Rectal smooth muscle tissue (tissue), 1 donor: Measurements from ENCODE around the gene NF2.

ENCODE experiments used
- H3K27ac ChIP-seq: one replicate; pipeline ENCODE4 v1.7.0; 2013; ENCODE audit warnings: low read depth, low read length, inconsistent platforms
- H3K27me3 ChIP-seq: one replicate; pipeline ENCODE4 v1.7.0; 2013; ENCODE audit warnings: low read length; ENCODE audit not compliant: control insufficient read depth, insufficient read depth
- H3K36me3 ChIP-seq: one replicate; pipeline ENCODE4 v1.7.0; 2013; ENCODE audit warnings: low read length; ENCODE audit not compliant: control insufficient read depth, insufficient read depth
- H3K4me1 ChIP-seq: one replicate; pipeline ENCODE4 v1.7.0; 2013; ENCODE audit warnings: low read length; ENCODE audit not compliant: control insufficient read depth, insufficient read depth
- H3K4me3 ChIP-seq: one replicate; pipeline ENCODE4 v1.7.0; 2013; ENCODE audit warnings: low read length
- H3K9ac ChIP-seq: one replicate; pipeline ENCODE4 v1.7.0; 2013; ENCODE audit warnings: low read length

The NF2 gene

GRCh38 chr22:29691636-29692326 lies 88.3 kb downstream of the NF2 start:
- Histone ChIP-seq H3K4me1 (peaks cover 4% of the 10 kb centered on the region), H3K27ac (no peak overlapping the region), H3K36me3 (peaks cover 15% of the 10 kb centered on the region), H3K27me3 (no peaks in the 10 kb centered on the region), H3K4me3 (no peak overlapping the region), H3K9ac (no peak overlapping the region)

GRCh38 chr22:29692327-29692640 lies 88.9 kb downstream of the NF2 start:
- Histone ChIP-seq H3K27me3 (no peaks in the 10 kb centered on the region), H3K4me1 (peaks cover 4% of the 10 kb centered on the region), H3K36me3 (peaks cover 15% of the 10 kb centered on the region), H3K9ac (no peak overlapping the region), H3K27ac (no peak overlapping the region), H3K4me3 (no peak overlapping the region)

GRCh38 chr22:29693161-29693560 lies 89.7 kb downstream of the NF2 start:
- peaks cover 4% of the 10 kb centered on the region for H3K4me1 ChIP-seq
- no peak overlapping the region for H3K4me3 ChIP-seq
- H3K36me3 ChIP-seq: peaks cover 15% of the 10 kb centered on the region
- H3K27ac ChIP-seq: no peak overlapping the region
- H3K9ac ChIP-seq: no peak overlapping the region
- H3K27me3 ChIP-seq: no peaks in the 10 kb centered on the region

GRCh38 chr22:29693671-29694070 lies 90.2 kb downstream of the NF2 start:
- Histone ChIP-seq H3K36me3 (peaks cover 15% of the 10 kb centered on the region), H3K27me3 (no peaks in the 10 kb centered on the region), H3K9ac (no peak overlapping the region)

GRCh38 chr22:29695129-29695926 lies 91.9 kb downstream of the NF2 start:
- peaks cover 15% of the 10 kb centered on the region for H3K36me3 ChIP-seq
- H3K27me3 ChIP-seq: no peaks in the 10 kb centered on the region
- no peak overlapping the region for H3K9ac ChIP-seq
- H3K27ac ChIP-seq: no peak overlapping the region
- no peak overlapping the region for H3K4me3 ChIP-seq
- no peaks in the 10 kb centered on the region for H3K4me1 ChIP-seq

More at GRCh38 chr22:29693671-29694070, 90.2 kb downstream of the NF2 start:
- H3K27ac ChIP-seq: no peak overlapping the region
- peaks cover 4% of the 10 kb centered on the region for H3K4me1 ChIP-seq
- H3K4me3 ChIP-seq: no peak overlapping the region

GRCh38 chr22:29697853-29698598 lies 94.6 kb downstream of the NF2 start:
- Histone ChIP-seq H3K4me3 (no peak overlapping the region), H3K9ac (no peak overlapping the region), H3K4me1 (no peaks in the 10 kb centered on the region), H3K36me3 (peaks cover 7% of the 10 kb centered on the region), H3K27me3 (no peaks in the 10 kb centered on the region), H3K27ac (no peak overlapping the region)

GRCh38 chr22:29700206-29700899 lies 96.9 kb downstream of the NF2 start:
- H3K27me3 ChIP-seq: no peaks in the 10 kb centered on the region
- H3K9ac ChIP-seq: no peak overlapping the region
- H3K36me3 ChIP-seq: peaks cover 4% of the 10 kb centered on the region
- H3K4me1 ChIP-seq: peaks cover 4% of the 10 kb centered on the region
- H3K27ac ChIP-seq: no peak overlapping the region
- H3K4me3 ChIP-seq: no peak overlapping the region

- Histone ChIP-seq H3K36me3 (peaks cover 4% of the 10 kb centered on the region), H3K4me1 (peaks cover 4% of the 10 kb centered on the region), H3K9ac (no peak overlapping the region), H3K4me3 (no peak overlapping the region), H3K27ac (no peak overlapping the region), H3K27me3 (no peaks in the 10 kb centered on the region)
Measured at GRCh38 chr22:29700900-29701154, 97.4 kb downstream of the NF2 start.

GRCh38 chr22:29701155-29701999 lies 97.9 kb downstream of the NF2 start:
- no peaks in the 10 kb centered on the region for H3K27me3 ChIP-seq
- H3K4me1 ChIP-seq: peaks cover 4% of the 10 kb centered on the region
- H3K27ac ChIP-seq: no peak overlapping the region
- no peaks in the 10 kb centered on the region for H3K36me3 ChIP-seq
- H3K4me3 ChIP-seq: no peak overlapping the region
- no peak overlapping the region for H3K9ac ChIP-seq

GRCh38 chr22:29702000-29702930 lies 98.8 kb downstream of the NF2 start:
- Histone ChIP-seq H3K36me3 (no peaks in the 10 kb centered on the region), H3K4me3 (no peak overlapping the region), H3K27me3 (no peaks in the 10 kb centered on the region), H3K9ac (no peak overlapping the region), H3K4me1 (peaks cover 4% of the 10 kb centered on the region), H3K27ac (no peak overlapping the region)

- Histone ChIP-seq H3K36me3 (no peaks in the 10 kb centered on the region), H3K9ac (no peak overlapping the region), H3K27me3 (no peaks in the 10 kb centered on the region), H3K4me1 (peaks cover 4% of the 10 kb centered on the region), H3K4me3 (no peak overlapping the region), H3K27ac (no peak overlapping the region)
Measured at GRCh38 chr22:29702931-29703501, 99.6 kb downstream of the NF2 start.
